Activated CD8-positive, alpha-beta memory T cell treated with anti-CD3 and anti-CD28 coated beads, Interleukin-2, amount 50 U/mL, for 48 hours (primary cell): ENCODE measurements around the gene MAP2K7.
"Not testable (repeated sequence)": the region's sequence is repeated elsewhere in the genome, so short reads cannot be mapped to it uniquely, and the experiment has no call there.

Experiments used
- DNase-seq: peaks from one replicate; pipeline ENCODE4 v3.0.0-alpha.2; 2020

The MAP2K7 gene

GRCh38 chr19:7885818-7886217 lies 17.9 kb upstream of the MAP2K7 start:
- no peak for DNase-seq

- DNase-seq: no peak
Measured at GRCh38 chr19:7887408-7888144, 16.1 kb upstream of the MAP2K7 start.

GRCh38 chr19:7888145-7888825 lies 15.4 kb upstream of the MAP2K7 start, which contains the start of gene LRRC8E:
TSS of gene LRRC8E (plus strand) at chr19:7888510. CDS start at chr19:7895604, 7,094 bp downstream.
- peak; percentile 80 for DNase-seq

- no peak for DNase-seq
Measured at GRCh38 chr19:7888826-7889217, 14.9 kb upstream of the MAP2K7 start.

DNA sequence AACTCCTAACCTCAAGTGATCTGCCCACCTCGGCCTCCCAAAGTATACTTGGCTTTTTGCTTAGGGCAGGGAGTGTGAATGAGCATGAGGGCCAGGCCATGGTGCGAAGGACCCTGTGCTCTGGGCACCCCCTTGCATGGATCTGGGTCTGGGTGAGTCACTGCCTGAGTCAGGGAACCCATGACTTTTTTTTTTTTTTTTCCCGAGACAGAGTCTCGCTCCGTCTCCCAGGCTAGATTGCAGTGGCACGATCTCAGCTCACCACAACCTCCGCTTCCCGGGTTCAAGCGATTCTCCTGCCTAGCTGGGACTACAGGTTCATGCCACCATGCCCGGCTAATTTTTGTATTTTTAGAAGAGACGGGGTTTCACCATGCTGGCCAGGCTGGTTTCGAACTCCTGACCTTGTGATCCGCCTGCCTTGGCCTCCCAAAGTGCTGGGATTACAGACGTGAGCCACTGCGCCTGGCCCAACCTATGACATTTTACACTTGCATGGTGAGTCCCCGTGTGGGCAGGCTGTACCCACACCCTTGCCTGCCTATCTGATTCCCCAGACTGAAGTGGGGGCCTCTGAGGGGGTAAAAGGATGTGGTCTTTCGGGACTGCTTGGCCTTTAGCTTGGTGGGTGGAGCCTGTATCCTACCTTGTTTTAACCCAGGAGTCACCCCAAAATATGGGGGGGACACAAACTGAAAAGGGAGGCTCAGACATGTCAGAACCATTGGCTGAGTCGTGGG lies 10.1 kb upstream of the MAP2K7 start:
- not testable (repeated sequence) for DNase-seq

GRCh38 chr19:7894612-7895309 lies 8.9 kb upstream of the MAP2K7 start:
- DNase-seq: no peak

DNA sequence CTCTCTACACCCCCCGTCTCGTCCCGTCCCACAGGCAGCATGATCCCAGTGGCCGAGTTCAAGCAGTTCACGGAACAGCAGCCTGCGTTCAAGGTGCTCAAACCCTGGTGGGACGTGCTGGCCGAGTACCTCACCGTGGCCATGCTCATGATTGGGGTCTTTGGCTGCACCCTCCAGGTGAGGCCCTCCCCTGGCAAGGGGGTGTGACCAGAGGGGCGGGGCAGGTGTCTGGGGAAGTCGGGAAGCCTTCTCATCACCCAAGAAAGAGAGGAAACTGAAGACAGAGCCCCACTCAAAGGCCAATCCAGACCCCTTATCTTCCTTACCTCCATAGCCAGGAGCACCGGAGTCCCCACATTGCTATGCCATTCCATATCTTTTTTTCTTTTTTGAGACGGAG lies 8.1 kb upstream of the MAP2K7 start:
- no peak for DNase-seq

DNA sequence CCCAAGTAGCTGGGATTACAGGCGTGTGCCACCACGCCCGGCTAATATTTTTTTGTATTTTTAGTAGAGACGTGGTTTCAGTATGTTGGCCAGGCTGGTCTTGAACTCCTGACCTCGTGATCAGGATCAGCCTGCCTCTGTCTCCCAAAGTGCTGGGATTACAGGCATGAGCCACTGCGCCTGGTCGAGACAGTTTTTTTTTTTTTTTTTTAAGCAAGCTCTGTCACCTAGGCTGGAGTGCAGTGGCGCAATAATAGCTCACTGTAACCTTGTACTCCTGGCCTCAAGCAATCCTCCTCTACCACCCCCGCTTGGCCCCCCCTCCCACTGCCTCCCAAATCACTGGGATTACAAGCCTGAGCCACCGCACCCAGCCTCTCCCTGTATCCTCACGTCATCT lies 6.4 kb upstream of the MAP2K7 start:
- DNase-seq: no peak

DNA sequence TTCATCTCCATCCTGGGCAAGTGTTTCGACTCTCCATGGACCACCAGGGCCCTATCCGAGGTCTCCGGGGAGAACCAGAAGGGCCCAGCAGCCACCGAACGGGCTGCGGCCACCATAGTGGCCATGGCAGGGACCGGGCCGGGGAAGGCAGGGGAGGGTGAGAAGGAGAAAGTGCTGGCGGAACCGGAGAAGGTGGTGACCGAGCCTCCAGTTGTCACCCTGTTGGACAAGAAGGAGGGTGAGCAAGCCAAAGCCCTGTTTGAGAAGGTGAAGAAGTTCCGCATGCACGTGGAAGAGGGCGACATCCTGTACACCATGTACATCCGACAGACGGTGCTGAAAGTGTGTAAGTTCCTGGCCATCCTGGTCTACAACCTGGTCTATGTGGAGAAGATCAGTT lies 4.7 kb upstream of the MAP2K7 start:
- no peak for DNase-seq

- no peak for DNase-seq
Measured at GRCh38 chr19:7899751-7900378, 3.8 kb upstream of the MAP2K7 start.

- no peak for DNase-seq
Measured at GRCh38 chr19:7900401-7900870, 3.2 kb upstream of the MAP2K7 start.

DNA sequence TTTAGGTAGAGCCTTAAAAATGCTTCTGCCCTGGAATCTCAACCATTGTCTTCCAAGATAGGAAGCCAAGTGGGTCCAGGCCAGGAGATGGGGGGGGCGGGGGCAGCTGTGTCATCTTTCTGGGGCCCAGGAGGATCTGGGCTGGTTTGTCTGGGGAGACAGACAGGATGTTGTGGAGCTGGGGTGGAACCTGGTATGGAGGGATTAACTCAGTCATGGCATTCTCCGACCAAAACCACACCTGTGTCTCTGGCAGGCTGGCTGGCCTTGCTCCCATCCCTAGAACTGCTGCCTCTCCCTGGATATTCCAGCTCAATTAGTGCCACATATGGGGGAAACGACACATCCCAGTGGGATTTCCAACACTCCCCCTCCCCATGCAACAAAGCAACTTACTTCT lies 2.7 kb upstream of the MAP2K7 start:
- DNase-seq: no peak

GRCh38 chr19:7901337-7901736 lies 2.3 kb upstream of the MAP2K7 start:
- no peak for DNase-seq

- DNase-seq: no peak
Measured at GRCh38 chr19:7902796-7903243, 857 bp upstream of the MAP2K7 start.

GRCh38 chr19:7904074-7905020 lies 670 bp downstream of the MAP2K7 start:
- no peak for DNase-seq

DNA sequence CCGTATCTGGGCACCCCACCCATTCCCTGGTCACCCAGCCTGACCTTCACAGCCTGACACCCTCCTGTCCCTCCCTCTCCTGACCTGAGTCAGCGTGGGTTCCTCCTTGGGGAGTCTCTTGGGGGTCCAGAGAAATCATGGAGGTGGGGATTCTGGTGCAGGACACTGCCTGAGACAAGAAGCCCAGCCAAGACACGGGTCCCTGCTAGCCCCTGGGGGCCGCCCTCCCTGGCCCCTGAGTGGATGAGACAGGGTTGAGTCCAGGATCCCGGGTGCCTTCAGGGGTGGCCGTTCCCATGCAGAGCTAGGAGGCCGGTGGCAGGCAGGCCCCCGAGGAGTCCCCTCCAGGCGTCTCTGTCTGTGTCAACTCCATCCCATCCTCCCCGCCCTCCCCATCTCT lies 1.6 kb downstream of the MAP2K7 start:
- no peak for DNase-seq

GRCh38 chr19:7905859-7906258 lies 2.2 kb downstream of the MAP2K7 start:
- DNase-seq: no peak

- DNase-seq: no peak
Measured at GRCh38 chr19:7907122-7907521, 3.4 kb downstream of the MAP2K7 start.

GRCh38 chr19:7907544-7907943 lies 3.9 kb downstream of the MAP2K7 start:
- DNase-seq: no peak

DNA sequence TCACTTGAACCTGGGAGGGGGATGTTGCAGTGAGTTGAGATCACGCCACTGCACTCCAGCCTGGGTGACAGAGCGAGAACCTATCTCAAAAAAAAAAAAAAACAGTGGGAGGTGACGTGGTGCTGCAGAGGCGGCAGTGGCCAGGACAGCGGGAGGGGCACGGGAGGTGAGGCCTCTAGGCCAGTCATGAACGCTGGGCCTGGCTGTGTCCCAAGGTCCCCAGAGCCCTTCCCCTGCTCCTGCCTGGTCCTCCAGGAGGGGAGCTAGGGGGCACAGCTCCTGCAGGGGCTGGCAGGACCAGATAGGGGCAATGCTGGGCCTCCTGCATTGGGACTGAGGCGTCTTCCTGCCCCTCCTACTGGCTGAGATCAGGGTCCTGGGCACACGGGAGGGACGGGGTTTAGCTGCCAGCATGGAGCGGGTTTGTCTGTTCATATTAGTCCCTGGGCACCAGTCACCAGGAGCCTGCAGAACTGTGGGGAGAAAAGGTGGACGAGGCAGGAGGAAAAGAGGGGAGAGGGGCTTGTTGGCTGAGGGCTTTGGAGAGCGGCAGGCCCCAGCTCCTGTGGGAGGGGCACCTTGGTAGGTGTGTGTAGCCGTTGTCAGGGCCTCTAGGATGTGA lies 4.5 kb downstream of the MAP2K7 start:
- no peak for DNase-seq
